ENCODE results near the gene CLDN18.

CLDN18 gene

DNA sequence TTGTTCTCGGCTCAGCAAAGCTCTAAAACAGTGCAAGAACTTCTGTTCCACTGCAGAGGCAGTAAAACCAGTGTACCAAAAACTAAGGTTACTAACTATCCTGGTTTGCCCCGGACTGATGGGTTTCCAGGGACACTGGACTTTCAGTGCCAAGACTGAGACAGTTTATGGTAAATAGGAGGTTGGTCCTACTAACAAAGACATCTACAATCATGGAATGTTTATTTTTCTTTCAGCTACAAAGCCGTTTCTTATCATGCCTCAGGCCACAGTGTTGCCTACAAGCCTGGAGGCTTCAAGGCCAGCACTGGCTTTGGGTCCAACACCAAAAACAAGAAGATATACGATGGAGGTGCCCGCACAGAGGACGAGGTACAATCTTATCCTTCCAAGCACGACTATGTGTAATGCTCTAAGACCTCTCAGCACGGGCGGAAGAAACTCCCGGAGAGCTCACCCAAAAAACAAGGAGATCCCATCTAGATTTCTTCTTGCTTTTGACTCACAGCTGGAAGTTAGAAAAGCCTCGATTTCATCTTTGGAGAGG lies 20.8 kb downstream of the CLDN18 start:
- Histone ChIP-seq H3K36me3 (ENCODE audit: control insufficient read depth, insufficient read depth, low read length) (no peaks in the 10 kb centered on the region), H3K27me3 (ENCODE audit: control insufficient read depth, insufficient read depth, low read length) (no peaks in the 10 kb centered on the region), H3K4me3 (ENCODE audit: low read depth, low read length) (no peak overlapping the region), H3K9me3 (ENCODE audit: control insufficient read depth, insufficient read depth, low read length) (no peaks in the 10 kb centered on the region), H3K9ac (ENCODE audit: low read depth, low read length) (no peak overlapping the region), H3K4me1 (ENCODE audit: control insufficient read depth, insufficient read depth, low read length) (no peaks in the 10 kb centered on the region)

DNA sequence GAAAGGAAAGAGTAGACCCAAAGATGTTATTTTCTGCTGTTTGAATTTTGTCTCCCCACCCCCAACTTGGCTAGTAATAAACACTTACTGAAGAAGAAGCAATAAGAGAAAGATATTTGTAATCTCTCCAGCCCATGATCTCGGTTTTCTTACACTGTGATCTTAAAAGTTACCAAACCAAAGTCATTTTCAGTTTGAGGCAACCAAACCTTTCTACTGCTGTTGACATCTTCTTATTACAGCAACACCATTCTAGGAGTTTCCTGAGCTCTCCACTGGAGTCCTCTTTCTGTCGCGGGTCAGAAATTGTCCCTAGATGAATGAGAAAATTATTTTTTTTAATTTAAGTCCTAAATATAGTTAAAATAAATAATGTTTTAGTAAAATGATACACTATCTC lies 21.6 kb downstream of the CLDN18 start:
- Histone ChIP-seq H3K36me3 (ENCODE audit: control insufficient read depth, insufficient read depth, low read length) (no peaks in the 10 kb centered on the region), H3K9ac (ENCODE audit: low read depth, low read length) (no peak overlapping the region), H3K4me3 (ENCODE audit: low read depth, low read length) (no peak overlapping the region), H3K27me3 (ENCODE audit: control insufficient read depth, insufficient read depth, low read length) (no peaks in the 10 kb centered on the region), H3K4me1 (ENCODE audit: control insufficient read depth, insufficient read depth, low read length) (no peaks in the 10 kb centered on the region), H3K9me3 (ENCODE audit: control insufficient read depth, insufficient read depth, low read length) (no peaks in the 10 kb centered on the region)

DNA sequence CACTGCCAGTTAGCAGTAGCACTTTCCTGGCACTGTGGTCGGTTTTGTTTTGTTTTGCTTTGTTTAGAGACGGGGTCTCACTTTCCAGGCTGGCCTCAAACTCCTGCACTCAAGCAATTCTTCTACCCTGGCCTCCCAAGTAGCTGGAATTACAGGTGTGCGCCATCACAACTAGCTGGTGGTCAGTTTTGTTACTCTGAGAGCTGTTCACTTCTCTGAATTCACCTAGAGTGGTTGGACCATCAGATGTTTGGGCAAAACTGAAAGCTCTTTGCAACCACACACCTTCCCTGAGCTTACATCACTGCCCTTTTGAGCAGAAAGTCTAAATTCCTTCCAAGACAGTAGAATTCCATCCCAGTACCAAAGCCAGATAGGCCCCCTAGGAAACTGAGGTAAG lies 22.6 kb downstream of the CLDN18 start:
- Histone ChIP-seq H3K4me1 (ENCODE audit: control insufficient read depth, insufficient read depth, low read length) (no peaks in the 10 kb centered on the region), H3K36me3 (ENCODE audit: control insufficient read depth, insufficient read depth, low read length) (no peaks in the 10 kb centered on the region), H3K27me3 (ENCODE audit: control insufficient read depth, insufficient read depth, low read length) (no peaks in the 10 kb centered on the region), H3K4me3 (ENCODE audit: low read depth, low read length) (no peak overlapping the region), H3K9ac (ENCODE audit: low read depth, low read length) (no peak overlapping the region), H3K9me3 (ENCODE audit: control insufficient read depth, insufficient read depth, low read length) (no peaks in the 10 kb centered on the region)

DNA sequence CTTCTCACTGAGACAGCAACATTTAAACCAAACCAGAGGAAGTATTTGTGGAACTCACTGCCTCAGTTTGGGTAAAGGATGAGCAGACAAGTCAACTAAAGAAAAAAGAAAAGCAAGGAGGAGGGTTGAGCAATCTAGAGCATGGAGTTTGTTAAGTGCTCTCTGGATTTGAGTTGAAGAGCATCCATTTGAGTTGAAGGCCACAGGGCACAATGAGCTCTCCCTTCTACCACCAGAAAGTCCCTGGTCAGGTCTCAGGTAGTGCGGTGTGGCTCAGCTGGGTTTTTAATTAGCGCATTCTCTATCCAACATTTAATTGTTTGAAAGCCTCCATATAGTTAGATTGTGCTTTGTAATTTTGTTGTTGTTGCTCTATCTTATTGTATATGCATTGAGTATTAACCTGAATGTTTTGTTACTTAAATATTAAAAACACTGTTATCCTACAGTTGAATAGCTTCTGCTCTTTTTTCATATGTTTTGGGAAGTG lies 23.3 kb downstream of the CLDN18 start:
- H3K9me3 ChIP-seq (ENCODE audit: control insufficient read depth, insufficient read depth, low read length): no peaks in the 10 kb centered on the region
- no peaks in the 10 kb centered on the region for H3K4me1 ChIP-seq (ENCODE audit: control insufficient read depth, insufficient read depth, low read length)
- no peaks in the 10 kb centered on the region for H3K27me3 ChIP-seq (ENCODE audit: control insufficient read depth, insufficient read depth, low read length)
- no peak overlapping the region for H3K4me3 ChIP-seq (ENCODE audit: low read depth, low read length)
- H3K9ac ChIP-seq (ENCODE audit: low read depth, low read length): no peak overlapping the region
- no peaks in the 10 kb centered on the region for H3K36me3 ChIP-seq (ENCODE audit: control insufficient read depth, insufficient read depth, low read length)

DNA sequence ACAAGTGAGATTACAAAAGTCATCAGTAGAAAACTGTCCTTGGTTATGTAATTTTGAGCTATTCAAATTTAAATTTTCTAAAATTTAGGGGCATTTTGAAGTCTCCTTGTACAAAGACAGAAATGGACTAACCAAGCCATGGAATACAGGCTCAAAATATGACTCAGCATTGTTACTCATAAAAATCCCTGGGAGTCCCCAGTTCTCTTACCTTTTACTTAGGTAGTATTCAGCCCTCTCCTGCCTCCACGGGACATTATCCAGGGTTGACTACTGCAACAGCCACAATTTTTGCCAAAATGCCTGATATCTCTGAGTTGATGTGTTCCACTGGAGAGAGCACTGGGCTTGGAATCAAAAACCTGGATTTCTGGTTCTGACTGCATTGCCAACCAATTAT lies 25.0 kb downstream of the CLDN18 start:
- Histone ChIP-seq H3K4me1 (ENCODE audit: control insufficient read depth, insufficient read depth, low read length) (no peaks in the 10 kb centered on the region), H3K36me3 (ENCODE audit: control insufficient read depth, insufficient read depth, low read length) (no peaks in the 10 kb centered on the region), H3K9ac (ENCODE audit: low read depth, low read length) (no peak overlapping the region), H3K27me3 (ENCODE audit: control insufficient read depth, insufficient read depth, low read length) (no peaks in the 10 kb centered on the region), H3K4me3 (ENCODE audit: low read depth, low read length) (no peak overlapping the region), H3K9me3 (ENCODE audit: control insufficient read depth, insufficient read depth, low read length) (no peaks in the 10 kb centered on the region)

DNA sequence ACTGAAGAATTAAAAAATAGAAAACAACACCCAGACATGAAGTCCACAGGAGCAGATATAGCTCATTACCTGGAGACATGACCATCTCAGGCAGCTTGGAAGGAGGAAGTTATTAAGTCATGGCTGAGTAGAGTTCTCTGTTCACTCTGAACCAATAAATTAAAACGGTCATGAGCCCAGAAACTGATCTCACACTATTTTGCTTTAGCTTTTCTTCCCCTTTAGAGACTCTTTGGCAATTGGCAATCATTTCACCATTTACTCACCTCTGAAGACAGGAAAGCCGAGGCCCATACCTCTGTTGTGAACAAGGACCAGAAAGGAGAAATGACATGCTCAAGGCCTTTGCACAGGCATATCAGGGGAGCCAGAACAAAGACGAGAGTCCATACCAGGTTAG lies 26.6 kb downstream of the CLDN18 start:
- Histone ChIP-seq H3K27me3 (ENCODE audit: control insufficient read depth, insufficient read depth, low read length) (no peaks in the 10 kb centered on the region), H3K4me1 (ENCODE audit: control insufficient read depth, insufficient read depth, low read length) (no peaks in the 10 kb centered on the region), H3K36me3 (ENCODE audit: control insufficient read depth, insufficient read depth, low read length) (no peaks in the 10 kb centered on the region)

DNA sequence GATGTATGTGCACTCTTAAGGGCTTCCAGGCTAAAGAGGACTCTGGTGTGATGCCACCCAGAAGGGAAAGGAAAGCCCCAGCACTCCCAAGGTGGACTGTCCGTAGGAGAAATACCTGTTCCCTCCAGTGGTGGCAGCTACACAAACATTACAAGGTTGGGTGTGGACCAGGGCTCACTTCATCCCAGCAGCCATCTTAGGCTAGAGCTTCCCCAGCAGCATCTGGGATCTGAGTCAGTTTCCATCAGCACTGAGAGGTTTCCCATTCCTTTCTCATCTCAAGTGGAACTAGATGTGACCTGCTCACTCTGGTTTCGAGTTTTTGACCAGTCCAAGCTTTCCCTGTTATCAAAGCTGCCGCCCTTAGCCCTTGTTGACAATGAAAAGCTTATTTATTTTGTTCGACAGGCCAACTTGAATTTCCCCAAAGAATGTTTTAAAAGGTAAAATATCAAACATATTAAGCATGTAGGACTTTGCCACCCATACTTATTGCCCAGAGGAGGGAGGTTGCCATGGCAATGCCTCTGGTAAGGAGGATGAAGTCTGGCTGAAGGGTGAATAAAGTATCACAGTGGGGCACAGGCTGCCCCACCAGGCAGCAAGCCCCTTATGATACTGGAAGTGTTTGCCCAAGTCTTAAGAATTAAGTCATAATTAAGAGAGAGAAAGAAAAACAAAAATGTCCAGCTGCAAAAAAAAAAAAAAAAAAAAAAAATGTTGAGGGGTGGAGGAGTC lies 28.9 kb downstream of the CLDN18 start:
- H3K9me3 ChIP-seq (ENCODE audit: control insufficient read depth, insufficient read depth, low read length): no peaks in the 10 kb centered on the region
- no peak overlapping the region for H3K9ac ChIP-seq (ENCODE audit: low read depth, low read length)
- H3K4me1 ChIP-seq (ENCODE audit: control insufficient read depth, insufficient read depth, low read length): no peaks in the 10 kb centered on the region
- H3K36me3 ChIP-seq (ENCODE audit: control insufficient read depth, insufficient read depth, low read length): no peaks in the 10 kb centered on the region
- H3K4me3 ChIP-seq (ENCODE audit: low read depth, low read length): no peak overlapping the region
- H3K27me3 ChIP-seq (ENCODE audit: control insufficient read depth, insufficient read depth, low read length): no peaks in the 10 kb centered on the region

More for the DNA sequence above, 26.6 kb downstream of the CLDN18 start:
- Histone ChIP-seq H3K9me3 (ENCODE audit: control insufficient read depth, insufficient read depth, low read length) (no peaks in the 10 kb centered on the region), H3K9ac (ENCODE audit: low read depth, low read length) (no peak overlapping the region), H3K4me3 (ENCODE audit: low read depth, low read length) (no peak overlapping the region)

DNA sequence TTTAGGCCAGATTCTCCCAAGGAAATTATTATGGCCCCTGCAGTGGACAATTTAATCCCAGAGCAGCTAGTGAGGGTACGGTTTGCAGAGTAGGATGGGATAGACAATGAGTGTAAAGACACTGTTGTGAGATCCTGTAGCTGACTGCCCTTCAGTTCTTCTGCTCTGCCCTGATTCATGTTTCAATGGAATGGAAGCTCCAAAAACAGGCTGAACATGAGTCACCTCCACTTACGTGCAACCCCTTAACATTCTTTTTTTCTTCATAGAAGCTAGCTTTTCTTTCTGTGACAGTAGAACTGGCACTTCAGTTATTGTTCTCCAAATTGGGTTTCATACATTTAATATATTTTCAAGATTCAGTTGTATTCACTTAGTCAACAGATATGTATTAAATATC lies 32.1 kb downstream of the CLDN18 start:
- Histone ChIP-seq H3K36me3 (ENCODE audit: control insufficient read depth, insufficient read depth, low read length) (no peaks in the 10 kb centered on the region), H3K9me3 (ENCODE audit: control insufficient read depth, insufficient read depth, low read length) (no peaks in the 10 kb centered on the region), H3K4me3 (ENCODE audit: low read depth, low read length) (no peak overlapping the region), H3K27me3 (ENCODE audit: control insufficient read depth, insufficient read depth, low read length) (no peaks in the 10 kb centered on the region), H3K4me1 (ENCODE audit: control insufficient read depth, insufficient read depth, low read length) (peaks cover 2% of the 10 kb centered on the region), H3K9ac (ENCODE audit: low read depth, low read length) (no peak overlapping the region)

DNA sequence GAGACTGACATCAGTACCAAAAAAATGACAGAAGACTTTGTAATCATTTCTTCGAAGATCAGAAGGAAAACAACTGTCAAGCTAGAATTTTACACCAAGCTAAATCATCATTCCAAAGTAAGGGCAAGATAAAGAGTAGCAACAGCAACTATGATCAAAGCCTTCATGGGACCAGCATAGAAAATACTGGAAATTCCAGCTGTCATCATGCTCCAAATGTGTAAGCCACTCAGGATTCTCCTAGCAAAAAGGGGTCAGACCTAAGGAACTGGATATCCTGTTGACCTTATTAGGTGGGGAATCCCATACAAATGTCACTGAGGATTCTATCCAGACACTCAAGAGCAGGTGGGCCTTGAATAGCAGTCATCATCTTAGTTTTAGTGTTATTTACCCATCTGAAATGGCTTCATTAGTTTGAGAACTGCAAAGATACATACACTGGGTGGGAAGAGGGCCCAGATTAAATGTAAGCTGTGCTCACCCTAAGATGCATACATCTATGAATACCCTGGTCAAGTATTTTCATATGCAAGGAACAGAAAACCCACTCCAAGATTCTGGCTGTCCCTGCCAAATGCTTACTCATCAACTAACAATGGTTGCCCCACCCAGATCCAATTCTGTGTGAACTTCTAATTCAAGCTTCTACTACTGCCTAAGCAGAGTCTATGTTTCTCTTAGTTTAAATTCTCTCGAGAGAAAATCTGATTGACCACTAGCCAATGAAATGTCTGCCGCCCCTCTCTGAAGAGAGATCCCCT lies 33.5 kb downstream of the CLDN18 start:
- Histone ChIP-seq H3K4me3 (ENCODE audit: low read depth, low read length) (no peak overlapping the region), H3K27me3 (ENCODE audit: control insufficient read depth, insufficient read depth, low read length) (no peaks in the 10 kb centered on the region)

DNA sequence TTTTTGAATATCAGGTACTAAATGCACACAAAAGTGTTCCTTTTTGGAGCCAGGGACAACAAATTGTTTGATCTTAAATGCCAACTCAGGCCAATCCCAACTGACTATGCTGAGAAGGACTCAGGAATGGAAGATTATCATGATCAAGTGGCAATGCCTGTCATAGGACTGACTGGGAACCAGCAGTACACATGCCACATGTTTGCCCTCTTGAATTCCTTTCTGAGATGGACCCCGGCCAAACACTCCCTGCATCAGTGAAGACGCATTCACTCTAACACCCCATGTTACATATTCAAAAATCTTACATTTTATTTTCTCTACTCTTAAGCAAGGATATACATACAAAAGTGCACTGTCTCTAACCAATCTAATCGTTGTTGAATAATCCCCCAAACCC lies 36.1 kb downstream of the CLDN18 start:
- peaks cover 6% of the 10 kb centered on the region for H3K4me1 ChIP-seq (ENCODE audit: control insufficient read depth, insufficient read depth, low read length)
- H3K9ac ChIP-seq (ENCODE audit: low read depth, low read length): no peak overlapping the region
- no peaks in the 10 kb centered on the region for H3K36me3 ChIP-seq (ENCODE audit: control insufficient read depth, insufficient read depth, low read length)
- no peaks in the 10 kb centered on the region for H3K27me3 ChIP-seq (ENCODE audit: control insufficient read depth, insufficient read depth, low read length)
- no peaks in the 10 kb centered on the region for H3K9me3 ChIP-seq (ENCODE audit: control insufficient read depth, insufficient read depth, low read length)
- no peak overlapping the region for H3K4me3 ChIP-seq (ENCODE audit: low read depth, low read length)

More for the DNA sequence above, 33.5 kb downstream of the CLDN18 start:
- Histone ChIP-seq H3K4me1 (ENCODE audit: control insufficient read depth, insufficient read depth, low read length) (peaks cover 6% of the 10 kb centered on the region), H3K36me3 (ENCODE audit: control insufficient read depth, insufficient read depth, low read length) (no peaks in the 10 kb centered on the region), H3K9me3 (ENCODE audit: control insufficient read depth, insufficient read depth, low read length) (no peaks in the 10 kb centered on the region), H3K9ac (ENCODE audit: low read depth, low read length) (no peak overlapping the region)

DNA sequence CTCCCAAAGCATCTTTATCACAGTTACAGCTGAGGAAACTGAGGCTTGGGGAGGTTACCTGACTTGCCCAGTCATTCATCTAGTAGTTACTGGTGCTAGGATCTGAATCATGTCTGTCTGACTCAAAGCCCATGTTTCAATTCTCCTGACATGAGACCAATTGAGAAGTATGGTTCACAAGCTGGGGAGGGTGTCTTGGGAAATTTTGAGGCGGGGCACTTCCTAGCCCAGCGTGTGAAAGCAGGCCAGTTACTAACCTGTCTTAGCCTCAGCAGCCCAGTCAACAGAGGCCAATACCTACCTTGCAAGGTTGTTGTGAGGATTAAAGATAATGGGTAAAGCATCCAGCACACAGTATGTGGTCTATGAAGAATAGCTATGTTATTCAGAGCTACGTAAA lies 37.0 kb downstream of the CLDN18 start:
- Histone ChIP-seq H3K36me3 (ENCODE audit: control insufficient read depth, insufficient read depth, low read length) (no peaks in the 10 kb centered on the region), H3K9me3 (ENCODE audit: control insufficient read depth, insufficient read depth, low read length) (no peaks in the 10 kb centered on the region), H3K27me3 (ENCODE audit: control insufficient read depth, insufficient read depth, low read length) (no peaks in the 10 kb centered on the region), H3K4me3 (ENCODE audit: low read depth, low read length) (no peak overlapping the region), H3K4me1 (ENCODE audit: control insufficient read depth, insufficient read depth, low read length) (peaks cover 6% of the 10 kb centered on the region), H3K9ac (ENCODE audit: low read depth, low read length) (no peak overlapping the region)
